Measurements from ENCODE around the gene FOCAD. TPM values are rescaled to one million over a fixed set of nuclear protein-coding genes. Genes with fewer than 3 reads are reported as not detected.

FOCAD gene
- total and polyA plus RNA-seq, 2 donors (not counting 1 experiment from before 2014, with no cell fraction given): 4.0 to 10.1 TPM

- H3K4me1 ChIP-seq (ENCODE audit: control insufficient read depth in 2 of 2, insufficient read depth in 2 of 2, low read length in 2 of 2): no peaks in the 10 kb centered on the region
- no peaks in the 10 kb centered on the region for H3K27me3 ChIP-seq (replicated peaks in 1 of 4; ENCODE audit: control extremely low read depth in 1 of 4, control insufficient read depth in 3 of 4, insufficient read depth in 4 of 4, low read length in 3 of 4)
- H3K36me3 ChIP-seq (replicated peaks in 1 of 2; ENCODE audit: control extremely low read depth in 1 of 2, control insufficient read depth in 1 of 2, extremely low read depth in 1 of 2, insufficient read depth in 2 of 2, low read length in 1 of 2): no peaks in the 10 kb centered on the region
- H4K20me1 ChIP-seq (ENCODE audit: control insufficient read depth, insufficient read depth, low read length, poor library complexity, severe bottlenecking): no peaks in the 10 kb centered on the region
- WGBS (ENCODE audit: insufficient coverage): no CpG with 5 or more reads among the region's 2 CpGs
- no peaks in the 10 kb centered on the region for H3K79me2 ChIP-seq (ENCODE audit: control insufficient read depth, insufficient read depth, low read length)
- no peaks in the 10 kb centered on the region for H3K9me3 ChIP-seq (ENCODE audit: control extremely low read depth in 1 of 3, control insufficient read depth in 2 of 3, insufficient read depth in 1 of 3, low read length in 2 of 3)
- ChIA-PET CTCF (no interaction called here), POLR2A (no interaction called here)
- no peak overlapping the region for H3K4me2 ChIP-seq (replicated peaks; ENCODE audit: low read depth, low read length, poor library complexity, severe bottlenecking)
- H3K4me1 Mint-ChIP-seq: no peaks in the 10 kb centered on the region
- H3K27ac Mint-ChIP-seq: no peak overlapping the region
- DNase-seq (no peak), ATAC-seq (ENCODE audit: low read depth) (no peak)
- no peaks in the 10 kb centered on the region for H3K27me3 Mint-ChIP-seq
- no peaks in the 10 kb centered on the region for H3K9me3 Mint-ChIP-seq (ENCODE audit: insufficient read depth)
- H3K4me3 Mint-ChIP-seq: no peak overlapping the region
- no peak overlapping the region for H3K4me3 ChIP-seq (ENCODE audit: control extremely low read depth in 1 of 5, extremely low read depth in 1 of 5, insufficient read depth in 1 of 5, low read depth in 2 of 5, low read length in 4 of 5)
- intact Hi-C loops (cut with micrococcal nuclease): no loop called here
- H2AFZ ChIP-seq (ENCODE audit: insufficient read depth, low read depth, low read length, poor library complexity, severe bottlenecking): no peak overlapping the region
- no peak for TF ChIP-seq EZH2 (IDR thresholded peaks at IDR 0.05; ENCODE audit: borderline replicate concordance, insufficient read depth, low read depth, low read length, poor library complexity, severe bottlenecking)
- no peak for TF ChIP-seq CTCF (IDR thresholded peaks at IDR 0.05)
- no peak overlapping the region for H3K27ac ChIP-seq (ENCODE audit: low read length in 2 of 2)
- H3K9ac ChIP-seq (ENCODE audit: low read length): no peak overlapping the region
Observed at GRCh38 chr9:20832775-20833174, 148.7 kb downstream of the FOCAD start.

DNA sequence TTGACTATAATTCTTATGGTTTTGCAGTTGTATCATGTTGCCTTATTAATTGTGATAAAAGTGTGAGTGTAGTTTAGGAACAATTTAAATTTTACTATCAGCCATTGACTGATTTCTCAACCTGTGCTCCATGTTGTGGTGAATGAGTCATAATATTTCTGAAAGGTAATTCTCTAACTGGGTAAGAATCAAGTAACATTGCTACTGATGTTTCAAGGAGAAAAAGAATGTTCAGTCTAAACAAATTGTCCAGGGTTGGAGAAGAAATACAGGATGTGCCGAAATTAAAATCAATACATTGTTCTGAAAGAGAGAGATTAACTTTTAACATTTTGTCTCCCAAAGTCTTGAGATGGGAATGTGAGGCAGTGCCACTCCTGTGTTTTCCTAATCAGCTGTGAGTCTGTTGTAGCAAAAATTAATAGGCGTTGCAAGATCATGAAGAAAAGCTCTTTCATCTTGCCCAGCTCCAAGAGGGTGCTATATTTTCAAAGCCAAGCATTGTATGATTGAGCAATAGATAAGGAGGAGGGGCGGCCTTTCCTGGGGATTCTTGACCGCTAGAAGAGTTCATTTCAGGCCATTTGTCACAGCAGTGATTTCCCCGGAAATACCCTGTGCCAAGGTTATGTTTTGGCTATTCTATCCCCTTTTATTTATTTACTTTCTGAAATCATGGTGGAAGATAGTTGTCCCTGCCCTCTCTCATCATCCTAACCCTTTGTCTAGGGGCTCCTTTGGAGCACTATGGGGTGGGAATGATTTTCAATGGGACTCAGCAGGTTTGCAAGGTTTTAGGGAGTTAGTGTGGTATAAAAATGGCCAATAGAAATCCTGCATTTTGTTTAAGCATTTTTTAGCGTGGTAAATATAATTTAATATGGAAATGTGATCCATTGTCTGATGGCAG, 151.6 kb downstream of the FOCAD start:
- H3K36me3 ChIP-seq (replicated peaks in 1 of 2; ENCODE audit: control extremely low read depth in 1 of 2, control insufficient read depth in 1 of 2, extremely low read depth in 1 of 2, insufficient read depth in 2 of 2, low read length in 1 of 2): no peaks in the 10 kb centered on the region
- intact Hi-C loops (cut with micrococcal nuclease): no loop called here
- H4K20me1 ChIP-seq (ENCODE audit: control insufficient read depth, insufficient read depth, low read length, poor library complexity, severe bottlenecking): no peaks in the 10 kb centered on the region
- H3K4me1 Mint-ChIP-seq: no peaks in the 10 kb centered on the region
- ChIA-PET CTCF (no interaction called here), POLR2A (no interaction called here)
- H3K27ac ChIP-seq (ENCODE audit: low read length in 2 of 2): no peak overlapping the region
- 90% methylated on average over 2 of the region's 6 CpGs for WGBS (ENCODE audit: insufficient coverage)
- H3K27me3 ChIP-seq (replicated peaks in 1 of 4; ENCODE audit: control extremely low read depth in 1 of 4, control insufficient read depth in 3 of 4, insufficient read depth in 4 of 4, low read length in 3 of 4): no peaks in the 10 kb centered on the region
- H3K9me3 ChIP-seq (ENCODE audit: control extremely low read depth in 1 of 3, control insufficient read depth in 2 of 3, insufficient read depth in 1 of 3, low read length in 2 of 3): no peaks in the 10 kb centered on the region
- H3K4me1 ChIP-seq (ENCODE audit: control insufficient read depth in 2 of 2, insufficient read depth in 2 of 2, low read length in 2 of 2): no peaks in the 10 kb centered on the region
- no peak overlapping the region for H3K4me2 ChIP-seq (replicated peaks; ENCODE audit: low read depth, low read length, poor library complexity, severe bottlenecking)
- H2AFZ ChIP-seq (ENCODE audit: insufficient read depth, low read depth, low read length, poor library complexity, severe bottlenecking): no peak overlapping the region
- no peak overlapping the region for H3K9ac ChIP-seq (ENCODE audit: low read length)
- H3K9me3 Mint-ChIP-seq (ENCODE audit: insufficient read depth): no peaks in the 10 kb centered on the region
- DNase-seq (no peak), ATAC-seq (ENCODE audit: low read depth) (no peak)
- H3K4me3 ChIP-seq (ENCODE audit: control extremely low read depth in 1 of 5, extremely low read depth in 1 of 5, insufficient read depth in 1 of 5, low read depth in 2 of 5, low read length in 4 of 5): no peak overlapping the region
- no peaks in the 10 kb centered on the region for H3K27me3 Mint-ChIP-seq
- TF ChIP-seq EZH2 (IDR thresholded peaks at IDR 0.05; ENCODE audit: borderline replicate concordance, insufficient read depth, low read depth, low read length, poor library complexity, severe bottlenecking): no peak
- TF ChIP-seq CTCF (IDR thresholded peaks at IDR 0.05): no peak
- H3K4me3 Mint-ChIP-seq: no peak overlapping the region
- no peak overlapping the region for H3K27ac Mint-ChIP-seq
- H3K79me2 ChIP-seq (ENCODE audit: control insufficient read depth, insufficient read depth, low read length): no peaks in the 10 kb centered on the region
